Stomach smooth muscle (tissue), 2 donors: Measurements from ENCODE around the gene THEMIS.

Experiments used
- H3K27ac ChIP-seq: one replicate; pipeline ENCODE4 v1.7.0; 2013; ENCODE audit warnings: mild to moderate bottlenecking, low read length, inconsistent platforms
- H3K27me3 ChIP-seq, 2 donors: one replicate each; pipeline ENCODE4 v1.7.0; 2013; ENCODE audit warnings: low read length in 2 of 2; ENCODE audit not compliant: insufficient read depth in 2 of 2, control insufficient read depth in 1 of 2
- H3K36me3 ChIP-seq, 2 donors: one replicate each; pipeline ENCODE4 v1.7.0; 2013; ENCODE audit warnings: low read length in 2 of 2; ENCODE audit not compliant: control insufficient read depth in 2 of 2, insufficient read depth in 2 of 2
- H3K4me1 ChIP-seq: one replicate; pipeline ENCODE4 v1.7.0; 2013; ENCODE audit warnings: low read length; ENCODE audit not compliant: control insufficient read depth, insufficient read depth
- H3K4me3 ChIP-seq, 2 donors: one replicate each; pipeline ENCODE4 v1.7.0; 2013; ENCODE audit warnings: low read length in 2 of 2
- H3K9ac ChIP-seq, 2 donors: one replicate each; pipeline ENCODE4 v1.7.0; 2013; ENCODE audit warnings: low read length in 2 of 2, mild to moderate bottlenecking in 1 of 2
- H3K9me3 ChIP-seq, 2 donors: one replicate each; pipeline ENCODE4 v1.7.0; 2013; ENCODE audit warnings: low read length in 2 of 2; ENCODE audit not compliant: control insufficient read depth in 2 of 2
- donor health status: healthy.
- donor health status: Pancreatic carcinoma.

THEMIS gene

GRCh38 chr6:127842562-127842961 is 58.3 kb downstream of the THEMIS start:
- Histone ChIP-seq H3K36me3 (no peaks in the 10 kb centered on the region), H3K9ac (no peak overlapping the region), H3K4me3 (no peak overlapping the region), H3K9me3 (no peaks in the 10 kb centered on the region), H3K27me3 (no peaks in the 10 kb centered on the region), H3K4me1 (no peaks in the 10 kb centered on the region), H3K27ac (no peak overlapping the region)

- H3K36me3 ChIP-seq = no peaks in the 10 kb centered on the region
- H3K27ac ChIP-seq = no peak overlapping the region
These were observed 59.0 kb downstream of the THEMIS start for GRCh38 chr6:127841811-127842210.

GRCh38 chr6:127834136-127834535 is 66.7 kb downstream of the THEMIS start:
- Histone ChIP-seq H3K4me3 (no peak overlapping the region), H3K4me1 (no peaks in the 10 kb centered on the region), H3K9me3 (no peaks in the 10 kb centered on the region), H3K27ac (no peak overlapping the region), H3K9ac (no peak overlapping the region), H3K36me3 (no peaks in the 10 kb centered on the region), H3K27me3 (no peaks in the 10 kb centered on the region)

More at GRCh38 chr6:127841811-127842210, 59.0 kb downstream of the THEMIS start:
- H3K4me3 ChIP-seq = no peak overlapping the region
- no peak overlapping the region for H3K9ac ChIP-seq
- H3K27me3 ChIP-seq = no peaks in the 10 kb centered on the region
- no peaks in the 10 kb centered on the region for H3K4me1 ChIP-seq
- no peaks in the 10 kb centered on the region for H3K9me3 ChIP-seq

GRCh38 chr6:127833336-127833735 is 67.5 kb downstream of the THEMIS start:
- H3K9ac ChIP-seq = no peak overlapping the region
- H3K36me3 ChIP-seq = no peaks in the 10 kb centered on the region
- H3K27me3 ChIP-seq = no peaks in the 10 kb centered on the region
- H3K9me3 ChIP-seq = no peaks in the 10 kb centered on the region
- no peaks in the 10 kb centered on the region for H3K4me1 ChIP-seq
- H3K27ac ChIP-seq = no peak overlapping the region
- H3K4me3 ChIP-seq = no peak overlapping the region

GRCh38 chr6:127832381-127832780 is 68.5 kb downstream of the THEMIS start:
- no peak overlapping the region for H3K9ac ChIP-seq
- no peaks in the 10 kb centered on the region for H3K36me3 ChIP-seq
- no peaks in the 10 kb centered on the region for H3K27me3 ChIP-seq
- no peaks in the 10 kb centered on the region for H3K4me1 ChIP-seq
- no peaks in the 10 kb centered on the region for H3K9me3 ChIP-seq
- H3K4me3 ChIP-seq = no peak overlapping the region
- no peak overlapping the region for H3K27ac ChIP-seq

- Histone ChIP-seq H3K4me3 (no peak overlapping the region), H3K27ac (no peak overlapping the region), H3K9me3 (no peaks in the 10 kb centered on the region), H3K4me1 (no peaks in the 10 kb centered on the region), H3K9ac (no peak overlapping the region), H3K27me3 (no peaks in the 10 kb centered on the region), H3K36me3 (no peaks in the 10 kb centered on the region)
These were observed 76.8 kb downstream of the THEMIS start for GRCh38 chr6:127824061-127824460.

GRCh38 chr6:127821431-127821830 is 79.4 kb downstream of the THEMIS start:
- H3K9ac ChIP-seq = no peak overlapping the region
- no peaks in the 10 kb centered on the region for H3K4me1 ChIP-seq
- H3K9me3 ChIP-seq = no peaks in the 10 kb centered on the region
- no peaks in the 10 kb centered on the region for H3K36me3 ChIP-seq
- no peak overlapping the region for H3K4me3 ChIP-seq
- H3K27ac ChIP-seq = no peak overlapping the region
- no peaks in the 10 kb centered on the region for H3K27me3 ChIP-seq

GRCh38 chr6:127818149-127818548 is 82.7 kb downstream of the THEMIS start:
- no peaks in the 10 kb centered on the region for H3K4me1 ChIP-seq
- H3K9me3 ChIP-seq = no peaks in the 10 kb centered on the region
- H3K27ac ChIP-seq = no peak overlapping the region
- no peak overlapping the region for H3K4me3 ChIP-seq
- H3K36me3 ChIP-seq = no peaks in the 10 kb centered on the region
- no peak overlapping the region for H3K9ac ChIP-seq
- no peaks in the 10 kb centered on the region for H3K27me3 ChIP-seq

GRCh38 chr6:127816643-127817042 is 84.2 kb downstream of the THEMIS start:
- no peak overlapping the region for H3K9ac ChIP-seq
- no peak overlapping the region for H3K27ac ChIP-seq
- no peaks in the 10 kb centered on the region for H3K27me3 ChIP-seq
- H3K36me3 ChIP-seq = no peaks in the 10 kb centered on the region
- H3K9me3 ChIP-seq = no peaks in the 10 kb centered on the region
- no peak overlapping the region for H3K4me3 ChIP-seq
- H3K4me1 ChIP-seq = no peaks in the 10 kb centered on the region

- H3K4me1 ChIP-seq = no peaks in the 10 kb centered on the region
- no peak overlapping the region for H3K9ac ChIP-seq
- H3K9me3 ChIP-seq = no peaks in the 10 kb centered on the region
- no peak overlapping the region for H3K4me3 ChIP-seq
- no peak overlapping the region for H3K27ac ChIP-seq
- no peaks in the 10 kb centered on the region for H3K27me3 ChIP-seq
- H3K36me3 ChIP-seq = no peaks in the 10 kb centered on the region
These were observed 87.2 kb downstream of the THEMIS start for GRCh38 chr6:127813699-127814027.

GRCh38 chr6:127812985-127813698 is 87.7 kb downstream of the THEMIS start:
- no peaks in the 10 kb centered on the region for H3K4me1 ChIP-seq
- H3K27ac ChIP-seq = no peak overlapping the region
- H3K9me3 ChIP-seq = no peaks in the 10 kb centered on the region
- no peaks in the 10 kb centered on the region for H3K27me3 ChIP-seq
- no peak overlapping the region for H3K9ac ChIP-seq
- H3K4me3 ChIP-seq = no peak overlapping the region
- H3K36me3 ChIP-seq = no peaks in the 10 kb centered on the region
